OCI-LY3 (cell line): ENCODE results near the gene SRSF2.
"Not testable (repeated sequence)": the region's sequence is repeated elsewhere in the genome, so short reads cannot be mapped to it uniquely, and the experiment has no call there.

Source experiments
- H2AFZ ChIP-seq: fragments of 200-600, 300-600 bp; shearing (Covaris generic); 2 replicates; pipeline ENCODE4 v1.6.0; 2014; ENCODE audit warnings: antibody characterized with exemption, low read depth, low read length
- H3K27ac ChIP-seq: fragments of 200-600, 300-600 bp; sonication (generic); 2 replicates; pipeline ENCODE4 v1.5.1; 2014; ENCODE audit warnings: mild to moderate bottlenecking, low read length, moderate library complexity, mixed read lengths
- H3K27me3 ChIP-seq: fragments of 200-600, 300-600 bp; sonication (generic); 2 replicates; pipeline ENCODE4 v1.6.1; 2014; ENCODE audit warnings: low read depth, low read length, mixed read lengths
- H3K36me3 ChIP-seq: fragments of 200-600, 300-600 bp; sonication (generic); replicated peaks from 2 replicates; pipeline ENCODE3; 2014; ENCODE audit warnings: low read depth, low read length, mixed read lengths
- H3K4me1 ChIP-seq: fragments of 300-600, 200-600 bp; sonication (generic); 2 replicates; pipeline ENCODE4 v1.6.1; 2014; ENCODE audit warnings: low read length, mixed read lengths
- H3K4me2 ChIP-seq: fragments of 200-600, 300-600 bp; sonication (generic); 2 replicates; pipeline ENCODE4 v1.6.1; 2014; ENCODE audit warnings: low read length, mixed read lengths
- H3K4me3 ChIP-seq: fragments of 300-600, 200-600 bp; sonication (generic); 2 replicates; pipeline ENCODE4 v1.5.1; 2014; ENCODE audit warnings: antibody characterized with exemption, mild to moderate bottlenecking, low read length, moderate library complexity
- H3K79me2 ChIP-seq: fragments of 300-600, 200-600 bp; shearing (Covaris generic); 2 replicates; pipeline ENCODE4 v1.6.1; 2014; ENCODE audit warnings: mild to moderate bottlenecking, low read length, mixed read lengths
- H3K9ac ChIP-seq: fragments of 300-600, 200-600 bp; shearing (Covaris generic); 2 replicates; pipeline ENCODE4 v1.6.0; 2014; ENCODE audit warnings: mild to moderate bottlenecking, low read length, moderate library complexity
- H3K9me3 ChIP-seq: fragments of 200-600, 300-600 bp; shearing (Covaris generic); 2 replicates; pipeline ENCODE4 v1.6.1; 2014; ENCODE audit warnings: low read length, mixed read lengths; ENCODE audit not compliant: insufficient read depth
- H4K20me1 ChIP-seq: fragments of 200-600, 300-600 bp; sonication (generic); 2 replicates; pipeline ENCODE4 v1.6.1; 2016; ENCODE audit warnings: low read length, mixed read lengths; ENCODE audit not compliant: insufficient read depth
- CTCF ChIP-seq: fragments of 200-600, 300-600 bp; sonication (generic); IDR thresholded peaks from 2 replicates; pipeline ENCODE4 v1.5.1; 2014; ENCODE audit warnings: antibody characterized with exemption, low read length, low read depth
- EZH2phosphoT487 ChIP-seq: fragments of 200-600 bp; shearing (Covaris generic); IDR thresholded peaks from 2 replicates; pipeline ENCODE4 v1.6.1; 2018; ENCODE audit warnings: antibody characterized with exemption, mixed run types, low read depth

Gene SRSF2

GRCh38 chr17:76740329-76741118 is 3.4 kb upstream of the SRSF2 start:
- Histone ChIP-seq H3K4me3 (no peak overlapping the region), H3K27ac (no peak overlapping the region), H2AFZ (no peak overlapping the region), H3K79me2 (peaks cover 26% of the 10 kb centered on the region), H3K4me1 (peaks cover 7% of the 10 kb centered on the region), H3K27me3 (no peaks in the 10 kb centered on the region), H3K9ac (no peak overlapping the region), H3K4me2 (no peak overlapping the region), H4K20me1 (peaks cover 6% of the 10 kb centered on the region), H3K9me3 (no peaks in the 10 kb centered on the region), H3K36me3 (peaks cover 28% of the 10 kb centered on the region)
- TF ChIP-seq EZH2phosphoT487, result no peak
- no peak for TF ChIP-seq CTCF

- not testable (repeated sequence) for H3K27ac ChIP-seq, H3K4me2 ChIP-seq, H2AFZ ChIP-seq, H3K9ac ChIP-seq, H3K27me3 ChIP-seq, H3K9me3 ChIP-seq, H3K4me3 ChIP-seq
- Histone ChIP-seq H3K4me1 (peaks cover 10% of the 10 kb centered on the region), H3K36me3 (peaks cover 32% of the 10 kb centered on the region), H3K79me2 (peaks cover 35% of the 10 kb centered on the region), H4K20me1 (peaks cover 15% of the 10 kb centered on the region)
Observed at GRCh38 chr17:76739568-76740115, 2.5 kb upstream of the SRSF2 start.

DNA sequence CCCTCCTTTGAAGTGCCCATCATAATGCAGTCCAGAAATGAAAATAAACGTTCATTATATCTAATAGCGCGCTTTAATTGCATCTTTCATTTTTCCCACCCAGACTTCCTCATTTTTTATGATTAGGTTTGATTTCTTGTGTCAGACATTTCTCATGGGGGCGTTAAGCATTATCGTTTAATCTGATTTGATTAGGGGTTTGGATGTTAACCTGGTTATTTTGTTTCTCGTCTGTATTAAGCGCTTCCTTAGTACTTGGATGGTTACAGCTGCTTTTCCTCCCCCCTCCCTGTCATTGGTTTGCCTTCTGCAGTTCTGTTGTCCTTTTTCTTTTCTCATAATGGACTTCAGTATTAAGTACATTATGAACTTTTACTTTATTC is 1.3 kb upstream of the SRSF2 start:
- H3K4me2 ChIP-seq, result peak overlapping the region; percentile 94
- peaks cover 47% of the 10 kb centered on the region for H3K79me2 ChIP-seq
- H4K20me1 ChIP-seq, result peaks cover 27% of the 10 kb centered on the region
- H2AFZ ChIP-seq, result no peak overlapping the region
- peaks cover 22% of the 10 kb centered on the region for H3K4me1 ChIP-seq
- no peaks in the 10 kb centered on the region for H3K27me3 ChIP-seq
- no peak for TF ChIP-seq CTCF
- no peak for TF ChIP-seq EZH2phosphoT487
- peak overlapping the region; percentile 96 for H3K9ac ChIP-seq
- no peaks in the 10 kb centered on the region for H3K9me3 ChIP-seq
- peaks cover 38% of the 10 kb centered on the region for H3K36me3 ChIP-seq
- peak overlapping the region; percentile 89 for H3K4me3 ChIP-seq
- no peak overlapping the region for H3K27ac ChIP-seq

DNA sequence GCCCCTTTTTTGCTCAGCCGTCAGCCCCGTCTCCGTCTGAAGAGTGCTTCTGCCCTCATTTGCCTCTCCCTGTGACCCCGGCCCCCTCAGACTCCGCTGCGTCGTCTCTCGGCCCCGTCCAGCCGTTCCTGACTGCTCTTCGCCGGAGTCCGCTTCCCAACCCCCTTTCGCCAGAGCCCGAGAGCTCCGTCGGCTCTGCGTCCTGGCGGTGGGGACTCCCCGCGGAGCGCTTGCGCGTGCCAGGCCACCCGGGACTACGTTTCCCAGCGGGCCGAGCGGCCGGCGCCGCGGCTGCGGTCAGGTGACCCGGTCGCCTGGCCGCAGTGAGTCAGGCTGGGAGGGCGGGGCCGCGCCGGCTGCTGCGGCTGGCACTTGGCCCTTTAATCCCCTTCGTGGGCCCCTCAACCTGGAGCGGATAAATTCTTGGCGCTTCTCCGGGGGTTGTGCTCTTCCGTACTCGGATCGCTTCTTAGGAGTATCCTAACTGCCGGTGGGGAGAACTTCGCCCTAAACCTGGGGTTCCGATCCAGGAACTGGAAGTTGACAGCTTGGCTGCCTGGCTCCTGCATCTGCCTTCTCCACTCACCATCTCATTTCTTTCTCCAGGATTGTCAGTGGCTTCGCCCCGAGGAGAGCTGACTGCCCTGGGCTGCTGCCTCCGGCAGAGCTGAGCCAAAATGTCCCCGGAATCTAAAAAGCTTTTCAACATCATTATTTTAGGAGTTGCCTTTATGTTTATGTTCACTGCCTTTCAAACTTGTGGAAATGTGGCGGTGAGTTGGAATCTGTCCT is 741 bp upstream of the SRSF2 start, which contains the start of gene MFSD11:
TSS of gene MFSD11 (plus strand) at position 444 of the 792 bp plus-strand sequence. CDS start at position 678, 234 bp downstream.
- Histone ChIP-seq H4K20me1 (peaks cover 33% of the 10 kb centered on the region), H3K27me3 (no peaks in the 10 kb centered on the region), H2AFZ (no peak within 1 kb of the TSS), H3K79me2 (peaks cover 52% of the 10 kb centered on the region), H3K9ac (peak within 1 kb of the TSS; percentile 99), H3K27ac (peak within 1 kb of the TSS; percentile 91), H3K4me2 (peak within 1 kb of the TSS; percentile 94), H3K36me3 (peaks cover 44% of the 10 kb centered on the region), H3K9me3 (no peaks in the 10 kb centered on the region), H3K4me3 (peak within 1 kb of the TSS; percentile 98), H3K4me1 (peaks cover 28% of the 10 kb centered on the region)
- no peak for TF ChIP-seq CTCF
